CD4-positive, alpha-beta T cell (primary cell): ENCODE results near the gene HS6ST2. TPM values are rescaled to one million over a fixed set of nuclear protein-coding genes. Genes with fewer than 3 reads are reported as not detected.

ENCODE experiments used
- ATAC-seq: fragments of 200-7000 bp; cut with Tn5 transposase; one replicate; pipeline ENCODE4 v1.10.0; 2022; ENCODE audit warnings: mild to moderate bottlenecking; ENCODE audit not compliant: poor library complexity
- CTCF ChIA-PET: fragments of 350-600 bp; sonication (Branson Sonifier 250); formaldehyde crosslinking; loops from one replicate; lab custom pipeline; 2021; ENCODE audit warnings: antibody characterized with exemption, inconsistent platforms; lab: Charles Lee
- POLR2A ChIA-PET: fragments of 350-600 bp; sonication (Branson Sonifier 250); formaldehyde crosslinking; loops from one replicate; lab custom pipeline; 2021; ENCODE audit warnings: antibody characterized with exemption, inconsistent platforms; lab: Charles Lee
- DNase-seq, 14 experiments: peaks; one replicate each; pipeline ENCODE4 v3.0.0-alpha.2; 2013 to 2020; ENCODE audit warnings: mixed read lengths in 2 of 14
- H3K27ac ChIP-seq, 2 donors: one replicate each; pipeline versions ENCODE4 v1.5.1 to v1.7.0; 2013; ENCODE audit warnings: low read length in 2 of 2, low read depth in 1 of 2, mild to moderate bottlenecking in 1 of 2
- H3K27me3 ChIP-seq, 2 experiments: 1 replicate in 1 of 2; 2 replicates in 1 of 2; pipeline versions ENCODE4 v1.6.1 to v1.7.0; 2013; ENCODE audit warnings: low read length in 2 of 2, control low read depth in 1 of 2, mild to moderate bottlenecking in 1 of 2, moderate library complexity in 1 of 2; ENCODE audit not compliant: insufficient read depth in 2 of 2, control insufficient read depth in 1 of 2
- H3K36me3 ChIP-seq: one replicate; pipeline ENCODE4 v1.6.1; 2013; ENCODE audit warnings: low read length, control low read depth; ENCODE audit not compliant: insufficient read depth
- H3K4me1 ChIP-seq: one replicate; pipeline ENCODE4 v1.6.1; 2013; ENCODE audit warnings: low read length, control low read depth; ENCODE audit not compliant: insufficient read depth
- H3K4me3 ChIP-seq: one replicate; pipeline ENCODE4 v1.5.1; 2013; ENCODE audit warnings: mild to moderate bottlenecking, low read length, moderate library complexity
- H3K9me3 ChIP-seq, 2 experiments: 1 replicate in 1 of 2; 2 replicates in 1 of 2; pipeline versions ENCODE4 v1.6.1 to v1.7.0; 2013; ENCODE audit warnings: low read length in 2 of 2, mild to moderate bottlenecking in 2 of 2, control low read depth in 1 of 2, moderate library complexity in 1 of 2; ENCODE audit not compliant: control insufficient read depth in 1 of 2, insufficient read depth in 1 of 2
- H3K27ac Mint-ChIP-seq: one replicate; pipeline ENCODE4 v1.8.0; 2020; ENCODE audit warnings: mixed read lengths
- H3K27me3 Mint-ChIP-seq: one replicate; pipeline ENCODE4 v1.8.0; 2021; ENCODE audit warnings: mixed read lengths
- H3K36me3 Mint-ChIP-seq: one replicate; pipeline ENCODE4 v1.8.0; 2021; ENCODE audit warnings: low read depth, mixed read lengths
- H3K4me1 Mint-ChIP-seq: one replicate; pipeline ENCODE4 v1.8.0; 2021; ENCODE audit warnings: low read depth, mixed read lengths
- H3K4me3 Mint-ChIP-seq: one replicate; pipeline ENCODE4 v1.8.0; 2020; ENCODE audit warnings: mild to moderate bottlenecking, mixed read lengths
- H3K9me3 Mint-ChIP-seq: one replicate; pipeline ENCODE4 v1.8.0; 2020; ENCODE audit warnings: mixed read lengths
- intact Hi-C, 2 experiments: fragments of 100-400 bp; cut with DNase I in 1 of 2; cut with micrococcal nuclease in 1 of 2; formaldehyde crosslinking; loops; one replicate each; pipeline versions ENCODE4 v1.15.1 to v1.9.0; 2023 to 2025; cut with DNase I, micrococcal nuclease
- total RNA-seq, 174 experiments: library from RNA in 2 of 174; stranded (reverse) in 2 of 174; gene quantifications; one replicate each; pipeline ENCODE4 v1.2.3 and lab custom pipeline; 2021 to 2026
- TF ChIP-seq, protein P1 (sequence below): fragments of 200-600 bp; IDR thresholded peaks from one replicate; pipeline ENCODE4 v1.8.0; 2022; ENCODE audit warnings: antibody characterized with exemption, mild to moderate bottlenecking

The HS6ST2 gene
- total RNA-seq, 2 experiments from 2014 or later: not detected

- H3K9me3 Mint-ChIP-seq: no peaks in the 10 kb centered on the region
- ChIA-PET CTCF (no interaction called here), POLR2A (no interaction called here)
- H3K36me3 ChIP-seq: no peaks in the 10 kb centered on the region
- intact Hi-C loops: no loop called here
- no peaks in the 10 kb centered on the region for H3K36me3 Mint-ChIP-seq
- ATAC-seq: no peak
- H3K4me1 ChIP-seq: no peaks in the 10 kb centered on the region
- TF ChIP-seq, protein P1, sequence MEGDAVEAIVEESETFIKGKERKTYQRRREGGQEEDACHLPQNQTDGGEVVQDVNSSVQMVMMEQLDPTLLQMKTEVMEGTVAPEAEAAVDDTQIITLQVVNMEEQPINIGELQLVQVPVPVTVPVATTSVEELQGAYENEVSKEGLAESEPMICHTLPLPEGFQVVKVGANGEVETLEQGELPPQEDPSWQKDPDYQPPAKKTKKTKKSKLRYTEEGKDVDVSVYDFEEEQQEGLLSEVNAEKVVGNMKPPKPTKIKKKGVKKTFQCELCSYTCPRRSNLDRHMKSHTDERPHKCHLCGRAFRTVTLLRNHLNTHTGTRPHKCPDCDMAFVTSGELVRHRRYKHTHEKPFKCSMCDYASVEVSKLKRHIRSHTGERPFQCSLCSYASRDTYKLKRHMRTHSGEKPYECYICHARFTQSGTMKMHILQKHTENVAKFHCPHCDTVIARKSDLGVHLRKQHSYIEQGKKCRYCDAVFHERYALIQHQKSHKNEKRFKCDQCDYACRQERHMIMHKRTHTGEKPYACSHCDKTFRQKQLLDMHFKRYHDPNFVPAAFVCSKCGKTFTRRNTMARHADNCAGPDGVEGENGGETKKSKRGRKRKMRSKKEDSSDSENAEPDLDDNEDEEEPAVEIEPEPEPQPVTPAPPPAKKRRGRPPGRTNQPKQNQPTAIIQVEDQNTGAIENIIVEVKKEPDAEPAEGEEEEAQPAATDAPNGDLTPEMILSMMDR: no peak
- no peak overlapping the region for H3K4me3 ChIP-seq
- no peaks in the 10 kb centered on the region for H3K27me3 Mint-ChIP-seq
- H3K9me3 ChIP-seq: no peaks in the 10 kb centered on the region
- H3K27ac ChIP-seq: no peak overlapping the region
- no peaks in the 10 kb centered on the region for H3K4me1 Mint-ChIP-seq
- H3K4me3 Mint-ChIP-seq: no peak overlapping the region
- DNase-seq: no peak
- H3K27ac Mint-ChIP-seq: no peak overlapping the region
- no peaks in the 10 kb centered on the region for H3K27me3 ChIP-seq
Observed at GRCh38 chrX:132728296-132728695, 230.1 kb downstream of the HS6ST2 start.

DNA sequence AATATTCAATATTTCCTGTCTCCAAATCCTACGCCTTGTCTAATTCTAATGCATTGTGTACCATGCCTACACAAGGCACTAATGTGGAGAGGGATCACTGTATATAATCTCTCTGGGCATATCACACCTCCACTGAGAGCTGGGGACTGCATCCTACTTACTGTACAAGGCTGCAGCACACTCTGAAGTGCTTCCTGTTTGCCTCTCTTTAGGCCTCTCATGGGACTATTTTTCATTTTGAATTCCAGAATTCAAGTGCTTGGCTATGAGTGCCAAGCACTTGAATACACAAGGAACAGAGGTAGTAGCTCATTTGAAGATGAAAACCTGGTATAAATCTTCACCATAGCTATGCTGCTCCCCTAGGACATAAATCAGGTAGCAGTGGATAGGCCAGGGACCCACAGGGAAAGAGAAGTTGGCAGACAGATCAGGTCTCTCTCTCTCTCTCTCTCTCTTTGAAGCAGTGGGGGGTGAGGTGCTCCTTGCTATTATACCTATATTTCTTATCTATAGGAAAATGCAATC, 239.9 kb downstream of the HS6ST2 start:
- no peaks in the 10 kb centered on the region for H3K27me3 Mint-ChIP-seq
- ChIA-PET POLR2A (no interaction called here), CTCF (no interaction called here)

DNA sequence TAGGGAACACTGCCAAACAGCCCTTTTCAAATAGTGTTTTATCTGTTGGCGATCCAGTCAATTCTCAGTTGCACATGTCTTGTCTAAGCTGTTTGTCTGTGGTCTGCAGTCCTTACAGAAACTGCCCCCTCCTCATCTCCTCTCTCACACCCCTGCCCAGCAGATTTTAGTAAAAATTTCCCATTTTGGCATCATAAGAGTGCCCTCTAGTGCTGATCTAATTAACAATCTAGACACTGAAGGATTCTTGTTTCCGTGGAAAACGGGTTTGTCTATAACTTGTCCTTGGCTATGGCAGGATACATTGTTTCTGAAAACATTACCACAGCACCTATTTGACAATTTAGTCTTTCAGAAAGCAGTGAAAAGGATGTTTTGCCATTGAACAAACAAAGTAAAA, 242.4 kb downstream of the HS6ST2 start:
- ATAC-seq: no peak
- no peaks in the 10 kb centered on the region for H3K27me3 ChIP-seq
- TF ChIP-seq, protein P1: no peak
- no peaks in the 10 kb centered on the region for H3K27me3 Mint-ChIP-seq
- H3K36me3 ChIP-seq: no peaks in the 10 kb centered on the region
- intact Hi-C loops: no loop called here
- no peaks in the 10 kb centered on the region for H3K9me3 ChIP-seq
- ChIA-PET POLR2A (no interaction called here), CTCF (no interaction called here)
- H3K27ac Mint-ChIP-seq: no peak overlapping the region
- H3K36me3 Mint-ChIP-seq: no peaks in the 10 kb centered on the region
- no peak overlapping the region for H3K27ac ChIP-seq
- no peak overlapping the region for H3K4me3 Mint-ChIP-seq
- H3K4me1 ChIP-seq: no peaks in the 10 kb centered on the region
- no peaks in the 10 kb centered on the region for H3K9me3 Mint-ChIP-seq
- DNase-seq: no peak
- no peak overlapping the region for H3K4me3 ChIP-seq
- no peaks in the 10 kb centered on the region for H3K4me1 Mint-ChIP-seq

More for the DNA sequence above, 239.9 kb downstream of the HS6ST2 start:
- ATAC-seq: no peak
- no peak overlapping the region for H3K4me3 ChIP-seq
- Mint-ChIP-seq H3K4me3 (no peak overlapping the region), H3K36me3 (no peaks in the 10 kb centered on the region), H3K27ac (no peak overlapping the region), H3K9me3 (no peaks in the 10 kb centered on the region), H3K4me1 (no peaks in the 10 kb centered on the region)
- intact Hi-C loops: no loop called here
- TF ChIP-seq, protein P1: no peak
- no peaks in the 10 kb centered on the region for H3K36me3 ChIP-seq
- H3K4me1 ChIP-seq: no peaks in the 10 kb centered on the region
- no peak overlapping the region for H3K27ac ChIP-seq
- H3K27me3 ChIP-seq: no peaks in the 10 kb centered on the region
- H3K9me3 ChIP-seq: no peaks in the 10 kb centered on the region
- DNase-seq: no peak
